GM21423 (cell line): ENCODE measurements around the gene NOPCHAP1.
A peak's percentile ranks its signal among the peaks of the same experiment; 100 is the strongest.
"Not testable (repeated sequence)": the region's sequence is repeated elsewhere in the genome, so short reads cannot be mapped to it uniquely, and the experiment has no call there.

Experiments used
- ATAC-seq: cut with Tn5 transposase; IDR thresholded peaks from one replicate; pipeline ENCODE4 v1.9.1; 2021; ENCODE audit warnings: mild to moderate bottlenecking, moderate library complexity; ENCODE audit not compliant: unreplicated experiment

The NOPCHAP1 gene, protein sequence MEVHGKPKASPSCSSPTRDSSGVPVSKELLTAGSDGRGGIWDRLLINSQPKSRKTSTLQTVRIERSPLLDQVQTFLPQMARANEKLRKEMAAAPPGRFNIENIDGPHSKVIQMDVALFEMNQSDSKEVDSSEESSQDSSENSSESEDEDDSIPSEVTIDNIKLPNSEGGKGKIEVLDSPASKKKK

DNA sequence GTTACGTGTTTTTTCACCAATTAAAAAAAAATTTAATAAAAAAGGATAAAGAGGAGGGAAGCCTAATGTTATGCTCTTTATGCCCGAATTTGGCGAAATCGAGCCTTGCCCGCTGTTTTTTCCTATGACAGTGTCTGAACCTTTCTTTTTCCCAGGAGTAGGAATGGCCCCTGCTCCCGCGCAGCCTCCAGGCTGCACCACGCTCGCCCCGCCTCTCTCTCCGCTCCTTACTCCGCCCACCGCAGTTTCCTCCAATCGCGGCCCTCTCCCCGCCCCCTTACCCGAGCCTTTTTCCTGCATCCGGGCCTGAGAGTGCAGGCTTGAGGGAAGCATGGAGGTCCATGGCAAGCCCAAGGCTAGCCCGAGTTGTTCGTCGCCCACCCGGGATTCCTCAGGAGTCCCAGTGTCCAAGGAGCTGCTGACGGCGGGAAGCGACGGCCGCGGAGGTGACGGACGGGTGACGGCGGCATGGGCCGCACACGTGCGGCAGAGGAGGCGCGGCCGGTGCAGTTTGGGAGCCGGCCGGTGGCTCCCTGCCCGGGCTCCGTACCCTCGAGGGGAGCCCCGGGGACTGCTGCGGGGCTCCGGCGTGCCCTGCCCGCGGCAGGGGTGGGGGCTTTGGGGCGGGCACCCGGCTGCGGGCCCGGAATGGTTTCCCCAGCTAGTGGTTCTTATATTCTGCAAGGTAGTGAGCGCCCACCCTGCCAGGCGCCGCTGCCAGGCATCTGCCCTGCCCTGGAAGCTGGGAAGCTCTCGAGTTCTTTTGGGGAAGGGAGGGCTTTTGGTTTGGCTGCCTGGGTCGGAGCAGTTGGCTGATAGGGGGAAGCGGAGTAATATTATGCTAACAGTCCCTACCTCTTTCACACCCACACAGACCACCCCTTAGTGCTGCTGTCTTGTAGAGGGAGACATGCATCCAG, at the start of gene NOPCHAP1:
NOPCHAP1 (plus strand) TSS at position 295 of the 920 bp plus-strand sequence; CDS start at position 332, 37 bp downstream.
- peak; percentile 95 for ATAC-seq

DNA sequence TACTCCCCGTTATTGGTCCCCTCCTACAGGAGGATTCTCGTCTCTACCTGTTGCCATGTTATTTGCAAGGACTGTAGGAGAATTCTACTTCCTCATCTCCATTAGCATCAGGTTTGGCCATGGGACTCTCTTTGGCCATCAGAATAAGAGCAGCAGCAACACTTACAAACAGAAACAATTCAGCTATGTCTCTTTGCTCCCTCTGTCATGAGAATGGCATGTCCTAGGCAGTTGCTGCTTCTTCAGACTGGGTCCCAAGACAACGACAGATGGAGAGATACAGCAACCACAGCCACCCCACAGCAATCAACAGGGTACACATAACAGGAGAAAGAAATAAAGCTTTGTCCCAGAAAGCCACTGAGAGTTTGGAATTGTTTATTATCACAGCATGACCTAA, 47.7 kb upstream of the NOPCHAP1 start:
- ATAC-seq, result no peak

DNA sequence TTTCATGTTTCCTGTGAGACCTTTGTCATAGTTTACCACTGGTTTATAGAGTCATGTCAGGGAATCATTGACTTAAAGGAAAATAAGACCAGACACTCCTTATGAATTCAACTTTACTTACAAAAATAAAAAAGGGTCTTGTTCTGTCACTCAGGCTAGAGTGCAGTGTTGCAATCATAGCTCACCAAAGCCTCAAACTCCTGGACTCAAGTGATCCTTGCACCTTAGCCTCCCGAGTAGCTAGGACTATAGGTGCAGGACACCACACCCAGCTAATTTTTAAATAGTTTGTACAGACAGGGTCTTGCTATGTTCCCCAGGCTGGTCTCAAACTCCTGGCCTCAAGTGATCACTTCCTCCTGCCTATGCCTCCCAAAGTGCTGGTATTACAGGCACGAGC, 47.0 kb upstream of the NOPCHAP1 start:
- no peak for ATAC-seq

DNA sequence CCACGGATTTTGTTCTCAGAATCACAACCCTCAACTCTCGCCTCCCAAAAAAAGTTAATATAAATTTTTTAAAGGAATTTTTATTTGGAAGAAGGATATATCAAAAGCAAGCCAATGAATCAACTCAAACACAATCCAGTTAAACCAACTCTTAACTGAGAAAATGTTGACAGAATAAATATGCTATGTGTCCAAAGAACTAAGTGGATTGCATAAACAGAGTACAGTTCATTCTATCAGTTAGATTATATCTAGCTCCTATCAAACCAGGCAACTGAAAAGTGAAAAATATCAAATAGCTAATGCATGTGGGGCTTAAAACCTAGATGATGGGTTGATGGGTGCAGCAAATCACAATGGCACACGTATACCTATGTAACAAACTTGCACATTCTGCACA, 44.7 kb upstream of the NOPCHAP1 start:
- ATAC-seq, result no peak

DNA sequence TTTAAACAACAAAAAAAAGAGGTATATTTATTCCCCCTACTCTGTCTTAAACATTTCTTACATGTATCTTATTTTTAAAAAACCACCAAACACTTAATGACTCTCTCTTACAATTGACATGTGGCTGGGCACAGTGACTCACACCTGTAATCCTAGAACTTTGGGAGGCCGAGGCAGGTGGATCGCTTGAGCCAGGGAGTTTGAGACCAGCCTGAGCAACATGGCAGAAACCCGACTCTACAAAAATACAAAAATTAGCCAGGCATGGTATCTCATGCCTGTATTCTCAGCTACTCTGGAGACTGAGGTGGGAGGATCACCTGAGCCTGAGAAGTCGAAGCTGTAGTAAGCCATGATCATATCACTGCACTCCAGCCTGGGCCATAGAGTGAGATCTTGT, 44.0 kb upstream of the NOPCHAP1 start:
- ATAC-seq, result no peak

DNA sequence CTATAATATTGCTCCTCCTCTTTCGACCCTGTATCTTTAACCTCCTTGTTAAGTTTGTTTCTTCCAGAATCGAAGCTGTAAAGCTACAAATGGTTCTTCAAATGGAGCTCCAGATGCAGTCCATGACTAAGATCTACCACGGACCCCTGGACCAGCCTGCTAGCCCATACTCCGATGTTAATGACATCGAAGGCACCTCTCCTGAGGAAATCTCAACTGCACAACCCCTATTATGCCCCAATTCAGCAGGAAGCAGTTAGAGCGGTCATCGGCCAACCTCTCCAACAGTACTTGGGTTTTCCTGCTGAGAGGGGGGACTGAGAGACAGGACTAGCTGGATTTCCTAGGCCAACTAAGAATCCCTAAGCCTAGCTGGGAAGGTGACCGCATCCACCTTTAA, 42.7 kb upstream of the NOPCHAP1 start:
- not testable (repeated sequence) for ATAC-seq

DNA sequence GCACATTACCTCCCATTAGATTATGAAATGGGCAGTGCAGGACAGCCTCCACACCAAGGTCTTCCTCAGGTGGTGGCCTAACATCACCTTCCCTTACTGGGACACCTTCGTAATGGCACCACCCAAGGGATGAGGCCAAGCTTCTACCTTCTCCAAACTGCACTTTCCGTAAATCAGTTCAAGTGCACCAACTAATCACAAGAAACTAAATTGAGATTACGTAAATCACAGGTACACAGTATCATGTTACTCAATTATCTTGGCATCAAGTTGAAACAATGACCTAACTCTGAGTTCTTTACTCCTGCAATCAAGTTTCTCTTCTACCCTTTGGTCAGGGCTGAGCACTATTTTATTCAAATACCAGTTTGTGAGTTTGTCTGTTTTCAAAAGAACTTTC, 41.9 kb upstream of the NOPCHAP1 start:
- no peak for ATAC-seq

DNA sequence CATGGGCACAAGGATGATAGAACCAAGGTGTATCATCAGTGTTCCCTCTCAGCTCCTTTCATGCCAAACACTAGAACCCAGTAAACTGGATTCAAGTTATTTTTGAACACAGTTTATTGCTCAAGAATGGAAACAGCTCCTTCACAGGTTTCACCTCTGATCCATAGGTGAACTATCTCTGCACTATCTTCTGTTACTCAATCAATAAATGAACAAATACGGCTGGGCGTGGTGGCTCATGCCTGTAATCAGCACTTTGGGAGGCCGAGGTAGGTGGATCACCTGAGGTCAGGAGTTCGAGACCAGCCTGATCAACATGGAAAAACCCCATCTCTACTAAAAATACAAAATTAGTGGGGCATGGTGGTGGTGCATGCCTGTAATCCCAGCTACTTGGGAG, 37.4 kb upstream of the NOPCHAP1 start:
- ATAC-seq, result not testable (repeated sequence)

DNA sequence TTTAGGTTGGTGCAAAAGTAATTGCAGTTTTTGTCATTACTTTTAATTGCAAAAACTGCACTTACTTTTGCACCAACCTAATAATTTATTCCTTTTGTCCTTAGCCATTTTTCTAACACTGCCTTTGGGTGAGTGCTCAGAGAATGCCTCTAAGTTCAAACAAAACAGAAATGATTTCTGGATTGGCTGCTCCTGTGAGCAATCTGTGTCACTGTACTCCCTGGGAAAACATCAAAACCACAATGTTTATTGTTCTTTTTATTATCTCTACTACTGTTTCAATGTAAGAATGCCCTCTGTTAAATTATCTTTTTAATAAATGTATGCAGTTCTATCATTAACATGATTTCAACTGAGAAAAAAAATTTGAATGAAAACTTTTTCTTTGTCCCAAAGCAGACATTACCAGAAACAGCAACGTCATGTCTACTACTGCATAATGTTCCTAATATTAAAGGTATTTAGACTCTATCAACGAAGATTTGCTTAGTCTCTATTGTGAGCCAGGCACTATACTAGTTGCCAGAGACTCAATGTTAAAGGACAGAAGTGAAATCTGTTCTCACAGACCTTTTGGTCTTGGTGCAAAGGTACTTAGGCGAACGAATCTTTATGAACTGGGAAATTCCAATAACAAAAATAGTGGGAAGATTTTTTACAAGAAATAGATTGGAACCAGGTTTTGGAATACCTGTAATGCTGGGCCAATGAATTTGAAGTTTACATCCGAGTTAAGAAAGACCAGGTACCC, 34.2 kb upstream of the NOPCHAP1 start:
- ATAC-seq, result no peak

DNA sequence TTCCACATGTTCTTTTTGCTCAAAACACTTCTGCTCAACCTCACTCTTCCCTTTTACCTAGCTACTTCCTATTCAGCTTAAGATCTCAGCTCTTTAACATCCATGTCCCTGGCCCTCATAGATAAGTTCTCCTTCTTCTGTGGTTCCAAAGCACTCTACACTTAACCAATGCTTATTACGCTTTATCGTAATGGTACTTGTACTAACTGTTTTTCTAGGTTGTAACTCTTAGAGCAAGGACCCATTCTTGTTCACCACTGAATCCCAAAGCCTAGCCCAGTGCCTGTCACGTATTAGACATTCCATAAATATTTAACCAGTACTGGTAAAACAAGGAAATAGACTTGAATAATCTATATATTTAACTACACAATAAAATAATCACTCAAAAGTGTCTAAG, 33.3 kb upstream of the NOPCHAP1 start:
- no peak for ATAC-seq

DNA sequence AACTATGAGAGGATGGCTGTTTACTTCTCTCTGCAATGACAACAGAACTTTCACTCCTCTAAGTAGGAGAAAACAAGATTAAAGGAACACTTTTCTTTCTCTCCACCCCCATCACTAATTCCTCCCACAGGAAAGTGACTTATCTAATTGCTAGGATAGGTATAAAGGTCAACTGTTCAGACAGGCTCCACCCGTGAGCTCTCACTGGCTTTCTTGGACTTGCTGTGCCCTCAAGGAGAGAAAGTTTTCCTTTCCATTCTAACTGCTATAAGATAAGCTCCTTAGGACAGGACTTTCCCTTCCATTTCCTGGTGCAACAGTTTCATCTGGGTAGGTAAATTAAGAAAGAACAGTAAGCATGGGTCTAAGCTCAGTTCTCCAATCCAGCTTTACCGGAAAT, 32.8 kb upstream of the NOPCHAP1 start:
- ATAC-seq, result no peak

DNA sequence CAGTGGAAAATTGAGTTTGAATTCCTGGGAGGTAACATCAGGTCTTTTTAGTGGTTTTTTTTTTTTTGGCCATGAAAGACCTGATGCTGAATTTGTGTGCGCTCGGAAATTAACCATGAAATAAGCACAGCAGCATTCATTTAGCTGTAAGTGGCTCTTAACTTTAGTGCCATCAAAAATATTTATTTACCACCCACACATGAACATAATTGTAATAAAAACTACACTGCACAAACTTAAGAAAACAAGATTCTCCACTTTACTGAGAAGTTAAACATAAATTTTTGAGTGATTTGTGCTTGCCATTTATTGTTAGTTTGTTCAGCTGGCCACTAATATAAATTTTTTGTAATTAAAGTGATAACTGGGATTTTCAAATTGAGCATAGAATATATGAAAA, 30.4 kb upstream of the NOPCHAP1 start:
- ATAC-seq, result no peak

DNA sequence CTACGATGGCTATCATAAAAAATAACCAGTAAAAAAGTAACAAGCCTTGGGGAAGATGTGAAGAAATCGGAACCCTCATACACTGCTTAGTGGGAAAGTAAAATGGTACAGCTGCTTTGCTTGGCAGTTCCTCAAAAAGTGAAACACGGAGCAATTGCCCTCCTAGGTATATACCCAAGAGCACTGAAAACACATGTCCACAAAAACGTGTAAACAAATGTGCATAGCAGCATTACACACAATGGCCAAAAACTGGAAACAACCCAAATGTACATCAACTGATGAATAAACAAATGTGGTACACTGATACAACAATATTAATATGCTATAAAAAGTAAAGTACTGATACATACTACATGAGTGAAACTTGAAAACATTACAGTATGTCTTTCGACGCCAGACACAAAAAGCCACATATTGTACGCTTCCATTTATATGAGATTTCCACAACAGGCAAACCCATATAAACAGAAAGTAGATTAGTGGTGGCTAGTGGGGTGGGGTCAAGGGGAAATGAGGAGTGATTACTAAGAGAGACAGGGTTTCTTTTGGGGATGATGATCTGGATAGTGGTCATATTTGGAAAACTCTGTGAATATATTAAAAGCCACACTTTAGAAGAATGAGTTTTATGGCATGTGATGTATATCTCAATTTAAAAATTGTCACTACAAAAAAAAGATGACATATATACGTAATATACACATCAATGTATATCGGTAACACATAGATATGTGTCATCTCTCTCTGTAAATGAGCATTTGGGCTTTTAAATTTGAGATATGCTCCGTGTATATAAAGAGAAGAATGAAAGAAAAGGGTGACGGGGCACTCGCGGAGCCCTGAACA, 29.0 kb upstream of the NOPCHAP1 start:
- no peak for ATAC-seq

DNA sequence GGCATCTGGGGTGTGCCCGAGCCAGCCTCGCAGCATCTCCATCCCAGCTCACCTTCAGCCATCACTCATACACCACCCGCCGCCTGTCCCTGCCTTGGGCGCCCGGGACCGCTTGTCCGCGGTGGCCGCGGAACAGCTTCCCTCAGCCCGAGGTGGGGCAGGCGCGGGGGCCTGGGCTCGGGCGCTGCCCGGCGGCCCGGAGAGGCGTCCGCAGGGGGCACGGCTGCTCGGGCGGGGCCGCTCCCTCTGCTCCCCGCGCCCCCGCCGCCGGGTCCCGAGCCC, 28.5 kb upstream of the NOPCHAP1 start:
- ATAC-seq, result no peak

DNA sequence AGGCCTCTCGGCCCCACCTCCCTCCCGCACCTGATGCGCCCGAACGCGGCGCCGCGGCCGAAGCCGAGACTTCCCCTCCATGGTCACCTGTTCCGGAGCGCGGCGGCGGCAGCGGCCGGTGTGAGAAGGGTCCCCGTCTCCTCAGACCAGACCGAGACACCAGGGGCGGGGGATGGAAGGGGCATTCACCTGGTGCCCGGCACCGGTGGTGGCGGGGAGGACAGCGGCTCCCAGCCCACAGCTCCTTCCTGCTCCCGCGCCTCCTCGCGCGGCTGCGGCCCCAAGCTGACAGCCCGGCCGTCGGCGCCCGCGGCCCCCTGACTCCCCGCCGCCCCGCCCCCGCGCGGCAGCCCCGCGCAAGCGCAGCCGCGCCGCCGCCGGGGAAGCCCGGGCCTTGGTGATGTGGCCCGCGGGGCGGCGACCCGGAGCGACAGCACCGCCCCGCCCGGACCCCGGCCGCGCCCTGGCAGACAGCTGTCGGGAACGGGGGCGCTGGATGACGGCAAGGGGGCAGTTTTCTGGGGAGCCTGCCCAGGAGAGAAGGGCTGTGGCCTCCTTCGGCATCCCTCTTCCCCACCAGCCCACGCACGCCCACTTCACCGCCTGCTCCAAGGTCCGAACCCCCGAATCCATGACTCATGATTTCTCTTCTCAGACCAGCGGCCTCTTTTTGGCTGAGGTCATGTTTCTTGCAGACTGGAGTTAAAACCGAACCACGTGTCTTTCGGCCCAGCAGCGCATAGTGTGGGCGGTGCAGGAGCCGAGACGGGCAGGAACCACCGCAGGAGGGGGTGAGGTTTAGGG, 27.9 kb upstream of the NOPCHAP1 start, which contains the start of gene SLC41A2:
SLC41A2 (minus strand) TSS at position 290 of the 804 bp plus-strand sequence. CDS start 29,763 bp downstream, outside the sequence.
- peak; percentile 70 for ATAC-seq

DNA sequence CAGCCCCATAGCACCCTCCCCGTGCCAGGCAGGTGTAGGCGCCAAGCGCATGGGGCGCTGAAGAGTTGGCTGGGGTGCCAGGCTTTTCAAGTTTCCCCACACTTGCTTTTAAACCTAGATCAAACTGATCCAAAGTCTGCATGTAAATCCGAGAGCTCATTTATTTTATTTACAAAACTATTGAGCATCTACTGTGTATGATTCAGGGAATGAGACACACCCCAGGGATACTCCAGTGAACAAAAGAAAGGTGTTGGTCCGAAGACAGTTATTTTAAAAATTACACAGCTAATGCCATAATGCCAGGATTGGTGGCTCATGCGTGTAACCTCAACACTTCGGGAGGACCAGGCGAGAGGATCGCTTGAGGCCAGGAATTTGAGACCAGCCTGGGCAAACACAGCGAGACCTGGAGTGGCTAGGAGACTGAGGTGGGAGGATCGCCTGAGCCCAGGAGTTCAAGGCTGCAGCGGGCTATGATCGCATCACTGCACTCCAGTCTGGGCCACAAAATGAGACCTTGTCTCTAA, 27.2 kb upstream of the NOPCHAP1 start:
- no peak for ATAC-seq

DNA sequence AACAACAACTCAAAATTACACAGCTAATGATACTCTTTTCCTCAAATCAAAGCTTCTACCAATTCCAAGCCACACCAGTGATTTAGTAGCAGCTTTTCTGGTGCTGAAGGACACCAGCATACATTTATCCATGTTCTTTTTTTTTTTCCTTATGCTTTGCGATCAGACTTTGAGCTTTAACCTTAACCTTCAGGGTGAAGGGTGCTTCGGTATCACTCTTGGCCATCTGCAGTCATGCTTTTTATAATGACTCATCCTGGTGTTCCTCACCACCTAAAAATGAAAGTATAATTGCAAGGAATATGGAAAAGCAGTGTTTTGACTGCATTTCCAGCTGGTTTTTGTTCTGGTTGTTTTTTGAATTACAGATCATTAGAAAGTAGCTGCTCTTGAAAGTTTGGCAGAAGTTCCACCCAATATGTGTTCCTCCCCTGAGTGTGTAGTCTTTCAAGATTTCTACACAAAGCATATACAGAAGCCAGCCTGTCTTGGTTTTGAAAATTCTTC, 26.7 kb upstream of the NOPCHAP1 start:
- ATAC-seq, result no peak

DNA sequence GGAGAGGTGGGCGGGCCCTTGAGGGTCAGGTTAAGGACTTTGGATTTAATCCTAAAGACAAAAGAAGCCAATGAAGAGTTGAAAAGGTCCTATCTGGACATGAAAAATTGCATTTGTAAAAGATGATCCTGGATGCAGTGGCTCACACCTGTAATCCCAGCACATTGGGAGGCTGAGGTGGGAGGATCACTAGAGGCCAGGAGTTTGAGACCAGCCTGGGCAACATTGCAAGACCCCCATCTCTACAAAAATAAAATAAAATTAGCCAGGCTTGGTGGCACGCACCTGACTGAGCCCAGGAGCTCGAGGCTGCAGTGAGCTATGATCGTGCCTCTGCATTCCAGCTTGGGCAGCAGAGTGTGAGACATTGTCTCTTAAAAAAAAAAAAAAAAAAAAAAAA, 25.7 kb upstream of the NOPCHAP1 start:
- no peak for ATAC-seq

DNA sequence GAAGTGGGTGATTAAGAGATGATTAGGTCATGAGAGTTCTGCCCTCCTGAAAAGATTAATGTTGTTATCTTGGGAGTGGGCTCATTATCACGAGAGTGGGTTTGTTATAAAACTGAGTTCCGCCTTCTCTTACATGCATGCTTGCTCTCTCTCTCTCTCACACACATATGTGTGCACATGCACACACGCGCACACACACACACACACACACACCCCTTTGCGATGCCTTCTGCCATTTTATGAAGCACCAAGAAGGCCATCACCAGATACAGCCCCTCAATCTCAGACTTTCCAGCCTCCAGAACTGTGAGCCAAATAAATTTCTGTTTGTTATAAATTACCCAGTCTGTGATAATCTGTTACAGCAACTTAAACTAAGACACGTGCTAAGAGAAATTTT, 22.4 kb upstream of the NOPCHAP1 start:
- ATAC-seq, result no peak
